ENCODE data around the gene KICS2. TPM values are rescaled to one million over a fixed set of nuclear protein-coding genes. Genes with fewer than 3 reads are reported as not detected.

KICS2 gene
- total and polyA plus RNA-seq, 9 of the 15 experiments (the other 6 are each of a cell fraction or from before 2014, with no cell fraction given), result 2.3 to 6.4 (median 5.5) TPM

DNA sequence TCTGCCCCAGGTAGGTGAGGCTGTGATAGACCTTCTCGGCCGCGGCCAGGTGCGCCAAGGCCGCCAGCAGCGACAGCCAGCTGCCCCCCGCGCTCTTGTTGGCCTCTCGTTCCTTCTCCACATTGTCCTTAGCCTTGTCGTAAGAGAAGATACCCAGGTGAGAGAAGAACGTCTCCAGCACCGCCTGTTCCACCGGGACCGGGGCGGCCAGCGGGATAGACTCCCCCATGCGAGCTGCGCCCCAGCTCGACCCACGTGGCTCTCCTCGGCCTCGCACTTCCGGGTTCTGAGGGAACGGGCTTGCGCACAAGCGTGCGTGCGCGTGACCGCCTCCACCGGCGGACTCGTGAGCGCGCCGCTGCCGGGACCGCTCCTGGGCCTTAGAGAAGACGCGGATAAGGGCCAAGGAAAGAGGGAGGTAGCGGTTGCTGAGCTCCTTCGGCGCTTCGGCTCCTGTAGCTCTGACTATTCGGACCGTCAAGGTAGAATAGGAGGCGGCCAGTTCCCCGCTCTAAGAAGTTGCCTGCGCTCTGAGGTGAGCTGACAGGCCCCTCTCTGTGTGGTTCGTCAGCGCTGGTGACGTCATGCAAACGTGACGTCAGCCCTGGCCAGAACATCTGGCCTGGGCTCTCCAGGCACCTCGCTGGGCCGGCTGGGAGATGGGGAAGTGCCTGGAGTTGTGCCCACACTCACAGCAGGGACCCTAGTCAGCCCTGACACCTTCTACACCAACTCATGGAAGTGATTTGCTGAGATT lies at the start of gene KICS2 (continued):
- TF ChIP-seq, protein P1, sequence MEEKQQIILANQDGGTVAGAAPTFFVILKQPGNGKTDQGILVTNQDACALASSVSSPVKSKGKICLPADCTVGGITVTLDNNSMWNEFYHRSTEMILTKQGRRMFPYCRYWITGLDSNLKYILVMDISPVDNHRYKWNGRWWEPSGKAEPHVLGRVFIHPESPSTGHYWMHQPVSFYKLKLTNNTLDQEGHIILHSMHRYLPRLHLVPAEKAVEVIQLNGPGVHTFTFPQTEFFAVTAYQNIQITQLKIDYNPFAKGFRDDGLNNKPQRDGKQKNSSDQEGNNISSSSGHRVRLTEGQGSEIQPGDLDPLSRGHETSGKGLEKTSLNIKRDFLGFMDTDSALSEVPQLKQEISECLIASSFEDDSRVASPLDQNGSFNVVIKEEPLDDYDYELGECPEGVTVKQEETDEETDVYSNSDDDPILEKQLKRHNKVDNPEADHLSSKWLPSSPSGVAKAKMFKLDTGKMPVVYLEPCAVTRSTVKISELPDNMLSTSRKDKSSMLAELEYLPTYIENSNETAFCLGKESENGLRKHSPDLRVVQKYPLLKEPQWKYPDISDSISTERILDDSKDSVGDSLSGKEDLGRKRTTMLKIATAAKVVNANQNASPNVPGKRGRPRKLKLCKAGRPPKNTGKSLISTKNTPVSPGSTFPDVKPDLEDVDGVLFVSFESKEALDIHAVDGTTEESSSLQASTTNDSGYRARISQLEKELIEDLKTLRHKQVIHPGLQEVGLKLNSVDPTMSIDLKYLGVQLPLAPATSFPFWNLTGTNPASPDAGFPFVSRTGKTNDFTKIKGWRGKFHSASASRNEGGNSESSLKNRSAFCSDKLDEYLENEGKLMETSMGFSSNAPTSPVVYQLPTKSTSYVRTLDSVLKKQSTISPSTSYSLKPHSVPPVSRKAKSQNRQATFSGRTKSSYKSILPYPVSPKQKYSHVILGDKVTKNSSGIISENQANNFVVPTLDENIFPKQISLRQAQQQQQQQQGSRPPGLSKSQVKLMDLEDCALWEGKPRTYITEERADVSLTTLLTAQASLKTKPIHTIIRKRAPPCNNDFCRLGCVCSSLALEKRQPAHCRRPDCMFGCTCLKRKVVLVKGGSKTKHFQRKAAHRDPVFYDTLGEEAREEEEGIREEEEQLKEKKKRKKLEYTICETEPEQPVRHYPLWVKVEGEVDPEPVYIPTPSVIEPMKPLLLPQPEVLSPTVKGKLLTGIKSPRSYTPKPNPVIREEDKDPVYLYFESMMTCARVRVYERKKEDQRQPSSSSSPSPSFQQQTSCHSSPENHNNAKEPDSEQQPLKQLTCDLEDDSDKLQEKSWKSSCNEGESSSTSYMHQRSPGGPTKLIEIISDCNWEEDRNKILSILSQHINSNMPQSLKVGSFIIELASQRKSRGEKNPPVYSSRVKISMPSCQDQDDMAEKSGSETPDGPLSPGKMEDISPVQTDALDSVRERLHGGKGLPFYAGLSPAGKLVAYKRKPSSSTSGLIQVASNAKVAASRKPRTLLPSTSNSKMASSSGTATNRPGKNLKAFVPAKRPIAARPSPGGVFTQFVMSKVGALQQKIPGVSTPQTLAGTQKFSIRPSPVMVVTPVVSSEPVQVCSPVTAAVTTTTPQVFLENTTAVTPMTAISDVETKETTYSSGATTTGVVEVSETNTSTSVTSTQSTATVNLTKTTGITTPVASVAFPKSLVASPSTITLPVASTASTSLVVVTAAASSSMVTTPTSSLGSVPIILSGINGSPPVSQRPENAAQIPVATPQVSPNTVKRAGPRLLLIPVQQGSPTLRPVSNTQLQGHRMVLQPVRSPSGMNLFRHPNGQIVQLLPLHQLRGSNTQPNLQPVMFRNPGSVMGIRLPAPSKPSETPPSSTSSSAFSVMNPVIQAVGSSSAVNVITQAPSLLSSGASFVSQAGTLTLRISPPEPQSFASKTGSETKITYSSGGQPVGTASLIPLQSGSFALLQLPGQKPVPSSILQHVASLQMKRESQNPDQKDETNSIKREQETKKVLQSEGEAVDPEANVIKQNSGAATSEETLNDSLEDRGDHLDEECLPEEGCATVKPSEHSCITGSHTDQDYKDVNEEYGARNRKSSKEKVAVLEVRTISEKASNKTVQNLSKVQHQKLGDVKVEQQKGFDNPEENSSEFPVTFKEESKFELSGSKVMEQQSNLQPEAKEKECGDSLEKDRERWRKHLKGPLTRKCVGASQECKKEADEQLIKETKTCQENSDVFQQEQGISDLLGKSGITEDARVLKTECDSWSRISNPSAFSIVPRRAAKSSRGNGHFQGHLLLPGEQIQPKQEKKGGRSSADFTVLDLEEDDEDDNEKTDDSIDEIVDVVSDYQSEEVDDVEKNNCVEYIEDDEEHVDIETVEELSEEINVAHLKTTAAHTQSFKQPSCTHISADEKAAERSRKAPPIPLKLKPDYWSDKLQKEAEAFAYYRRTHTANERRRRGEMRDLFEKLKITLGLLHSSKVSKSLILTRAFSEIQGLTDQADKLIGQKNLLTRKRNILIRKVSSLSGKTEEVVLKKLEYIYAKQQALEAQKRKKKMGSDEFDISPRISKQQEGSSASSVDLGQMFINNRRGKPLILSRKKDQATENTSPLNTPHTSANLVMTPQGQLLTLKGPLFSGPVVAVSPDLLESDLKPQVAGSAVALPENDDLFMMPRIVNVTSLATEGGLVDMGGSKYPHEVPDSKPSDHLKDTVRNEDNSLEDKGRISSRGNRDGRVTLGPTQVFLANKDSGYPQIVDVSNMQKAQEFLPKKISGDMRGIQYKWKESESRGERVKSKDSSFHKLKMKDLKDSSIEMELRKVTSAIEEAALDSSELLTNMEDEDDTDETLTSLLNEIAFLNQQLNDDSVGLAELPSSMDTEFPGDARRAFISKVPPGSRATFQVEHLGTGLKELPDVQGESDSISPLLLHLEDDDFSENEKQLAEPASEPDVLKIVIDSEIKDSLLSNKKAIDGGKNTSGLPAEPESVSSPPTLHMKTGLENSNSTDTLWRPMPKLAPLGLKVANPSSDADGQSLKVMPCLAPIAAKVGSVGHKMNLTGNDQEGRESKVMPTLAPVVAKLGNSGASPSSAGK (IDR thresholded peaks at IDR 0.05), result peak; percentile 52
- TF ChIP-seq JUND (IDR thresholded peaks at IDR 0.05; ENCODE audit: borderline replicate concordance, low read depth, low read length), result peak; percentile 95
- TF ChIP-seq JUND (tag; IDR thresholded peaks at IDR 0.05; ENCODE audit: borderline replicate concordance, low read depth, low read length), result peak; percentile 94
- TF ChIP-seq ZNF12 (CRISPR knock-in tag; IDR thresholded peaks at IDR 0.05), result no peak
- TF ChIP-seq HDAC2 (IDR thresholded peaks at IDR 0.05), result peak; percentile 97
- peak; percentile 99 for TF ChIP-seq ATF7 (IDR thresholded peaks at IDR 0.05)
- TF ChIP-seq, protein P2, sequence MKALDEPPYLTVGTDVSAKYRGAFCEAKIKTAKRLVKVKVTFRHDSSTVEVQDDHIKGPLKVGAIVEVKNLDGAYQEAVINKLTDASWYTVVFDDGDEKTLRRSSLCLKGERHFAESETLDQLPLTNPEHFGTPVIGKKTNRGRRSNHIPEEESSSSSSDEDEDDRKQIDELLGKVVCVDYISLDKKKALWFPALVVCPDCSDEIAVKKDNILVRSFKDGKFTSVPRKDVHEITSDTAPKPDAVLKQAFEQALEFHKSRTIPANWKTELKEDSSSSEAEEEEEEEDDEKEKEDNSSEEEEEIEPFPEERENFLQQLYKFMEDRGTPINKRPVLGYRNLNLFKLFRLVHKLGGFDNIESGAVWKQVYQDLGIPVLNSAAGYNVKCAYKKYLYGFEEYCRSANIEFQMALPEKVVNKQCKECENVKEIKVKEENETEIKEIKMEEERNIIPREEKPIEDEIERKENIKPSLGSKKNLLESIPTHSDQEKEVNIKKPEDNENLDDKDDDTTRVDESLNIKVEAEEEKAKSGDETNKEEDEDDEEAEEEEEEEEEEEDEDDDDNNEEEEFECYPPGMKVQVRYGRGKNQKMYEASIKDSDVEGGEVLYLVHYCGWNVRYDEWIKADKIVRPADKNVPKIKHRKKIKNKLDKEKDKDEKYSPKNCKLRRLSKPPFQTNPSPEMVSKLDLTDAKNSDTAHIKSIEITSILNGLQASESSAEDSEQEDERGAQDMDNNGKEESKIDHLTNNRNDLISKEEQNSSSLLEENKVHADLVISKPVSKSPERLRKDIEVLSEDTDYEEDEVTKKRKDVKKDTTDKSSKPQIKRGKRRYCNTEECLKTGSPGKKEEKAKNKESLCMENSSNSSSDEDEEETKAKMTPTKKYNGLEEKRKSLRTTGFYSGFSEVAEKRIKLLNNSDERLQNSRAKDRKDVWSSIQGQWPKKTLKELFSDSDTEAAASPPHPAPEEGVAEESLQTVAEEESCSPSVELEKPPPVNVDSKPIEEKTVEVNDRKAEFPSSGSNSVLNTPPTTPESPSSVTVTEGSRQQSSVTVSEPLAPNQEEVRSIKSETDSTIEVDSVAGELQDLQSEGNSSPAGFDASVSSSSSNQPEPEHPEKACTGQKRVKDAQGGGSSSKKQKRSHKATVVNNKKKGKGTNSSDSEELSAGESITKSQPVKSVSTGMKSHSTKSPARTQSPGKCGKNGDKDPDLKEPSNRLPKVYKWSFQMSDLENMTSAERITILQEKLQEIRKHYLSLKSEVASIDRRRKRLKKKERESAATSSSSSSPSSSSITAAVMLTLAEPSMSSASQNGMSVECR (CRISPR knock-in tag; IDR thresholded peaks at IDR 0.05), result peak; percentile 99
- no peak for TF ChIP-seq CHD4 (IDR thresholded peaks at IDR 0.05; ENCODE audit: insufficient read depth, insufficient replicate concordance, low read depth, low read length, poor library complexity, severe bottlenecking)
- TF ChIP-seq RFX7 (CRISPR knock-in tag; IDR thresholded peaks at IDR 0.05), result no peak
- no peak for TF ChIP-seq SMARCC2 (IDR thresholded peaks at IDR 0.05; ENCODE audit: low read depth)
- TF ChIP-seq ARHGAP35 (IDR thresholded peaks at IDR 0.05; ENCODE audit: partially characterized antibody), result no peak
- no peak for TF ChIP-seq FUS (optimal IDR thresholded peaks at IDR 0.05; ENCODE audit: low read depth, low read length)

Measured in K562 (cell line).